Central memory CD4-positive, alpha-beta T cell (primary cell): Measurements from ENCODE around the gene AKAP13.

Experiments used
- DNase-seq: peaks from one replicate; pipeline ENCODE4 v3.0.0; 2022

Gene AKAP13

GRCh38 chr15:85689729-85690128, 309.3 kb downstream of the AKAP13 start:
- peak; percentile 71 for DNase-seq

- no peak for DNase-seq
Measured at GRCh38 chr15:85690561-85691231, 310.3 kb downstream of the AKAP13 start.

- DNase-seq: no peak
Measured at GRCh38 chr15:85691350-85692240, 311.2 kb downstream of the AKAP13 start.

GRCh38 chr15:85692321-85692720, 311.9 kb downstream of the AKAP13 start:
- DNase-seq: no peak

GRCh38 chr15:85692873-85693272, 312.5 kb downstream of the AKAP13 start:
- DNase-seq: no peak

- DNase-seq: no peak
Measured at GRCh38 chr15:85693277-85693676, 312.9 kb downstream of the AKAP13 start.

- DNase-seq: no peak
Measured at GRCh38 chr15:85694091-85694490, 313.7 kb downstream of the AKAP13 start.

- no peak for DNase-seq
Measured at GRCh38 chr15:85700767-85701166, 320.4 kb downstream of the AKAP13 start.

- peak; percentile 49 for DNase-seq
Measured at GRCh38 chr15:85702321-85703101, 322.1 kb downstream of the AKAP13 start.

GRCh38 chr15:85704066-85704465, 323.7 kb downstream of the AKAP13 start:
- DNase-seq: no peak

- DNase-seq: no peak
Measured at GRCh38 chr15:85704720-85705429, 324.5 kb downstream of the AKAP13 start.

- DNase-seq: peak; percentile 82
Measured at GRCh38 chr15:85706779-85707518, 326.5 kb downstream of the AKAP13 start.

- no peak for DNase-seq
Measured at GRCh38 chr15:85707519-85708338, 327.3 kb downstream of the AKAP13 start.

- DNase-seq: no peak
Measured at GRCh38 chr15:85708402-85708941, 328.1 kb downstream of the AKAP13 start.

GRCh38 chr15:85709250-85709649, 328.8 kb downstream of the AKAP13 start:
- no peak for DNase-seq

- no peak for DNase-seq
Measured at GRCh38 chr15:85710340-85710842, 330.0 kb downstream of the AKAP13 start.

GRCh38 chr15:85711580-85712192, 331.3 kb downstream of the AKAP13 start:
- DNase-seq: no peak

- DNase-seq: no peak
Measured at GRCh38 chr15:85716261-85716660, 335.9 kb downstream of the AKAP13 start.

GRCh38 chr15:85717212-85717611, 336.8 kb downstream of the AKAP13 start:
- DNase-seq: no peak
